Panc1 (cell line): ENCODE results near the gene OR14C36. TPM values are rescaled to one million over a fixed set of nuclear protein-coding genes. Genes with fewer than 3 reads are reported as not detected.
"Not testable (repeated sequence)": the region's sequence is repeated elsewhere in the genome, so short reads cannot be mapped to it uniquely, and the experiment has no call there.

Experiments used
- ATAC-seq: fragments of 200-7000 bp; cut with Tn5 transposase; 2 replicates; pipeline ENCODE4 v1.9.1; 2020; ENCODE audit warnings: mild to moderate bottlenecking, moderate library complexity
- BruUV-seq: library from RNA; stranded (reverse); fragments of 400-500 nt; replicated peaks from 2 replicates; lab custom pipeline; 2021; lab: Mats Ljungman, UMichigan
- CTCF ChIA-PET: fragments of 300-600 bp; sonication (Branson Sonifier 250); formaldehyde crosslinking; loops from one replicate; lab custom pipeline; 2022; ENCODE audit warnings: antibody characterized with exemption; lab: Charles Lee
- POLR2A ChIA-PET: fragments of 300-600 bp; sonication (Branson Sonifier 250); formaldehyde crosslinking; loops from one replicate; lab custom pipeline; 2022; ENCODE audit warnings: antibody characterized with exemption; lab: Charles Lee
- DNase-seq: peaks from one replicate; pipeline ENCODE4 v3.0.0-alpha.2; 2010; ENCODE audit warnings: low read depth, low spot score
- H3K27ac ChIP-seq: 2 replicates; pipeline ENCODE4 v1.5.1; 2011; ENCODE audit warnings: mild to moderate bottlenecking, low read length, inconsistent platforms
- H3K27me3 ChIP-seq: fragments of 200-500 bp; sonication (Bioruptor generic); 2 replicates; pipeline ENCODE4 v1.6.0; 2014; ENCODE audit warnings: low read length, inconsistent platforms; ENCODE audit not compliant: control insufficient read depth, insufficient read depth
- H3K36me3 ChIP-seq: fragments of 200-500 bp; sonication (Bioruptor generic); 2 replicates; pipeline ENCODE4 v1.5.1; 2014; ENCODE audit warnings: inconsistent platforms, mild to moderate bottlenecking, low read length, moderate library complexity; ENCODE audit not compliant: control insufficient read depth, insufficient read depth
- H3K4me1 ChIP-seq: 2 replicates; pipeline ENCODE4 v1.5.1; 2011; ENCODE audit warnings: inconsistent platforms, mild to moderate bottlenecking, low read length, moderate library complexity; ENCODE audit not compliant: control insufficient read depth, insufficient read depth
- H3K4me3 ChIP-seq, 2 experiments: 2 replicates each; pipeline ENCODE4 v1.5.1; 2011 to 2012; ENCODE audit warnings: low read depth in 2 of 2, low read length in 2 of 2, mild to moderate bottlenecking in 2 of 2, inconsistent platforms in 1 of 2, moderate library complexity in 1 of 2
- H3K9me3 ChIP-seq: fragments of 200-500 bp; sonication (Bioruptor generic); 2 replicates; pipeline ENCODE4 v1.5.1; 2014; ENCODE audit warnings: low read depth, mild to moderate bottlenecking, inconsistent platforms, low read length, moderate library complexity; ENCODE audit not compliant: control insufficient read depth, insufficient read depth
- POLR2AphosphoS5 ChIP-seq: IDR thresholded peaks from 2 replicates; pipeline ENCODE4 v1.6.1; 2012; ENCODE audit warnings: mild to moderate bottlenecking, low read depth, low read length, moderate library complexity
- SIN3A ChIP-seq: IDR thresholded peaks from 2 replicates; pipeline ENCODE4 v1.6.1; 2012; ENCODE audit warnings: low read depth, mild to moderate bottlenecking, low read length, moderate library complexity, borderline replicate concordance; ENCODE audit not compliant: insufficient read depth
- TCF7L2 ChIP-seq: IDR thresholded peaks from 2 replicates; pipeline ENCODE4 v1.6.1; 2011; ENCODE audit warnings: mild to moderate bottlenecking, low read depth, low read length, inconsistent platforms
- in situ Hi-C: cut with HindIII; loops from 2 replicates; pipeline ENCODE4 v1.10.0; 2016; ENCODE audit warnings: low sequenced_read_pairs, low pct_unique_long_range_greater_than_20kb
- intact Hi-C: fragments of 100-400 bp; cut with micrococcal nuclease; formaldehyde crosslinking; loops from one replicate; pipeline ENCODE4 v1.10.0; 2022; ENCODE audit not compliant: unreplicated experiment
- total RNA-seq: library from RNA; stranded (reverse); gene quantifications from one replicate; pipeline ENCODE4 v1.2.1, GENCODE V29; 2021; ENCODE audit not compliant: unreplicated experiment
- TF ChIP-seq, protein P1 (sequence below): fragments of 450-650 bp; IDR thresholded peaks from 2 replicates; pipeline ENCODE4 v1.5.1; 2017; ENCODE audit warnings: mild to moderate bottlenecking
- TF ChIP-seq, protein P2 (sequence below), 2 experiments: IDR thresholded peaks; 2 replicates each; pipeline ENCODE4 v1.6.1; 2011 to 2012; ENCODE audit warnings: low read depth in 2 of 2, control low read depth in 1 of 2, low read length in 1 of 2, mild to moderate bottlenecking in 1 of 2, moderate library complexity in 1 of 2; ENCODE audit not compliant: insufficient read depth in 1 of 2

Gene OR14C36
- total RNA-seq, 1 experiment from 2014 or later = not detected

GRCh38 chr1:248306740-248307139 is 41.8 kb upstream of the OR14C36 start:
- H3K9me3 ChIP-seq, BruUV-seq, H3K27me3 ChIP-seq, in situ Hi-C loops, DNase-seq, H3K27ac ChIP-seq, CTCF ChIA-PET, H3K4me1 ChIP-seq, POLR2A ChIA-PET, H3K36me3 ChIP-seq, intact Hi-C loops, ATAC-seq, H3K4me3 ChIP-seq: not testable (repeated sequence)

DNA sequence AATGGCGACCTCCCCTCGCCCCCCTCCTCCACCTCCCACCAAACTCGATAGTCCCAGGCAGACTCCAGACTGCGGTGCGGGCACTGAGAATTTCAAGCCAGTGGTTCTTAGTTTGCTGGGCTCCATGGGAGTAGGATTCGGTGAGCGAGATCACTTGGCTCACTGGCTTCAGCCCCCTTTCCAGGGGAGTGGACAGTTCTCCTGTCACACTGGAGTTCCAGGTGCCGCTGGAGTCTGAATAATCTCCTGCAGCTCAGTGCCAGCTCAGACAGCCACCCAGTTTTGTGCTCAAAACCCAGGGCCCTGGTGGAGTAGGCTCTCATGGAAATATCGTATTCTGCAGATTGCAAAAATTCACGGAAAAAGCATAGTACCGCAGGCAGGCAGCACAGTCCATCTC is 31.8 kb upstream of the OR14C36 start:
- TF ChIP-seq, protein P1, sequence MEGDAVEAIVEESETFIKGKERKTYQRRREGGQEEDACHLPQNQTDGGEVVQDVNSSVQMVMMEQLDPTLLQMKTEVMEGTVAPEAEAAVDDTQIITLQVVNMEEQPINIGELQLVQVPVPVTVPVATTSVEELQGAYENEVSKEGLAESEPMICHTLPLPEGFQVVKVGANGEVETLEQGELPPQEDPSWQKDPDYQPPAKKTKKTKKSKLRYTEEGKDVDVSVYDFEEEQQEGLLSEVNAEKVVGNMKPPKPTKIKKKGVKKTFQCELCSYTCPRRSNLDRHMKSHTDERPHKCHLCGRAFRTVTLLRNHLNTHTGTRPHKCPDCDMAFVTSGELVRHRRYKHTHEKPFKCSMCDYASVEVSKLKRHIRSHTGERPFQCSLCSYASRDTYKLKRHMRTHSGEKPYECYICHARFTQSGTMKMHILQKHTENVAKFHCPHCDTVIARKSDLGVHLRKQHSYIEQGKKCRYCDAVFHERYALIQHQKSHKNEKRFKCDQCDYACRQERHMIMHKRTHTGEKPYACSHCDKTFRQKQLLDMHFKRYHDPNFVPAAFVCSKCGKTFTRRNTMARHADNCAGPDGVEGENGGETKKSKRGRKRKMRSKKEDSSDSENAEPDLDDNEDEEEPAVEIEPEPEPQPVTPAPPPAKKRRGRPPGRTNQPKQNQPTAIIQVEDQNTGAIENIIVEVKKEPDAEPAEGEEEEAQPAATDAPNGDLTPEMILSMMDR = no peak
- TF ChIP-seq SIN3A = no peak
- no peak for TF ChIP-seq POLR2AphosphoS5
- CTCF ChIA-PET = no interaction called here

DNA sequence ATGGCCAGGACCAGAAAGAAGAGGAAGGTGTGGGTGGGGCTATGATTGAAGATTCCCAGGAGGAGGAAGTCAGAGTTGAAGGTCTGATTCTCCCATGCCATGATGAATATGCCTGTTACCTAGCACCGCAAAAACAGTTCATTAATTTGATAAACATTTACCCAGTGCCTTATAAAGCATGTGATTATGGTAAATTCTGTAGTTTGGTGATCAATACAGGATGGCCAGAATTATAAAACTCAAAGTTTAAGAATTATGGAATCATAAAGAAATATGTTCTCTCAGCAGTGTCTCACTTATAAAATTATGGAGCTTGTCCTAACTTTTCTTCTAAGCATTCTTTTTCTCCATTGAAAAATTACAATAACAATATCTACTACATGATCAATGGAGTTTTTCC is 24.1 kb upstream of the OR14C36 start, which contains the start of gene OR2M7:
OR2M7 (minus strand) TSS at position 101 of the 400 bp plus-strand sequence; CDS start at position 101, 0 bp downstream.
- BruUV-seq = no TSS peak
- TF ChIP-seq POLR2AphosphoS5 = no peak
- POLR2A ChIA-PET = no interaction called here
- CTCF ChIA-PET = no interaction called here
- no peaks in the 10 kb centered on the region for H3K27me3 ChIP-seq
- in situ Hi-C loops = no loop called here
- H3K9me3 ChIP-seq = no peaks in the 10 kb centered on the region
- ATAC-seq = no peak
- intact Hi-C loops = no loop called here
- DNase-seq = no peak
- no peaks in the 10 kb centered on the region for H3K4me1 ChIP-seq
- H3K36me3 ChIP-seq = no peaks in the 10 kb centered on the region
- H3K4me3 ChIP-seq = no peak within 1 kb of the TSS
- no peak within 1 kb of the TSS for H3K27ac ChIP-seq

More for the DNA sequence above, 31.8 kb upstream of the OR14C36 start:
- no peak overlapping the region for H3K4me3 ChIP-seq
- in situ Hi-C loops (no loop called here), intact Hi-C loops (no loop called here)
- no peaks in the 10 kb centered on the region for H3K9me3 ChIP-seq
- no peak overlapping the region for H3K27ac ChIP-seq
- no peaks in the 10 kb centered on the region for H3K36me3 ChIP-seq
- BruUV-seq = no TSS peak
- POLR2A ChIA-PET = no interaction called here
- no peaks in the 10 kb centered on the region for H3K4me1 ChIP-seq
- ATAC-seq (no peak), DNase-seq (no peak)
- H3K27me3 ChIP-seq = no peaks in the 10 kb centered on the region

GRCh38 chr1:248343451-248343850 is 5.1 kb upstream of the OR14C36 start:
- ChIA-PET POLR2A (no interaction called here), CTCF (no interaction called here)
- H3K27me3 ChIP-seq = no peaks in the 10 kb centered on the region
- DNase-seq (no peak), ATAC-seq (no peak)
- BruUV-seq = no TSS peak
- H3K27ac ChIP-seq = no peak overlapping the region
- no peak overlapping the region for H3K4me3 ChIP-seq
- H3K9me3 ChIP-seq = no peaks in the 10 kb centered on the region
- in situ Hi-C loops (no loop called here), intact Hi-C loops (no loop called here)
- no peak for TF ChIP-seq POLR2AphosphoS5
- TF ChIP-seq, protein P1 = no peak
- no peak for TF ChIP-seq TCF7L2
- TF ChIP-seq, protein P2, sequence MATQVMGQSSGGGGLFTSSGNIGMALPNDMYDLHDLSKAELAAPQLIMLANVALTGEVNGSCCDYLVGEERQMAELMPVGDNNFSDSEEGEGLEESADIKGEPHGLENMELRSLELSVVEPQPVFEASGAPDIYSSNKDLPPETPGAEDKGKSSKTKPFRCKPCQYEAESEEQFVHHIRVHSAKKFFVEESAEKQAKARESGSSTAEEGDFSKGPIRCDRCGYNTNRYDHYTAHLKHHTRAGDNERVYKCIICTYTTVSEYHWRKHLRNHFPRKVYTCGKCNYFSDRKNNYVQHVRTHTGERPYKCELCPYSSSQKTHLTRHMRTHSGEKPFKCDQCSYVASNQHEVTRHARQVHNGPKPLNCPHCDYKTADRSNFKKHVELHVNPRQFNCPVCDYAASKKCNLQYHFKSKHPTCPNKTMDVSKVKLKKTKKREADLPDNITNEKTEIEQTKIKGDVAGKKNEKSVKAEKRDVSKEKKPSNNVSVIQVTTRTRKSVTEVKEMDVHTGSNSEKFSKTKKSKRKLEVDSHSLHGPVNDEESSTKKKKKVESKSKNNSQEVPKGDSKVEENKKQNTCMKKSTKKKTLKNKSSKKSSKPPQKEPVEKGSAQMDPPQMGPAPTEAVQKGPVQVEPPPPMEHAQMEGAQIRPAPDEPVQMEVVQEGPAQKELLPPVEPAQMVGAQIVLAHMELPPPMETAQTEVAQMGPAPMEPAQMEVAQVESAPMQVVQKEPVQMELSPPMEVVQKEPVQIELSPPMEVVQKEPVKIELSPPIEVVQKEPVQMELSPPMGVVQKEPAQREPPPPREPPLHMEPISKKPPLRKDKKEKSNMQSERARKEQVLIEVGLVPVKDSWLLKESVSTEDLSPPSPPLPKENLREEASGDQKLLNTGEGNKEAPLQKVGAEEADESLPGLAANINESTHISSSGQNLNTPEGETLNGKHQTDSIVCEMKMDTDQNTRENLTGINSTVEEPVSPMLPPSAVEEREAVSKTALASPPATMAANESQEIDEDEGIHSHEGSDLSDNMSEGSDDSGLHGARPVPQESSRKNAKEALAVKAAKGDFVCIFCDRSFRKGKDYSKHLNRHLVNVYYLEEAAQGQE (IDR thresholded peaks at IDR 0.05; ENCODE audit: insufficient read depth in 1 of 2, low read depth in 2 of 2, low read length in 1 of 2) = no peak
- no peak for TF ChIP-seq SIN3A
- H3K36me3 ChIP-seq = no peaks in the 10 kb centered on the region
- no peaks in the 10 kb centered on the region for H3K4me1 ChIP-seq
